Esophagus squamous epithelium (tissue), 5 donors: ENCODE results near the gene IFIH1. TPM values are rescaled to one million over a fixed set of nuclear protein-coding genes. Genes with fewer than 3 reads are reported as not detected.

Source experiments
- DNase-seq: peaks from one replicate; lab custom pipeline; 2025; lab: John Stamatoyannopoulos, UW
- H3K27ac ChIP-seq, 4 donors: fragments of 200-600 bp; sonication (generic); one replicate each; pipeline ENCODE4 v1.5.1; 2016 to 2019; ENCODE audit warnings: mild to moderate bottlenecking in 1 of 4
- H3K27me3 ChIP-seq, 4 donors: fragments of 200-600 bp; sonication (generic); 1 replicate in 3 of 4; 2 replicates in 1 of 4; pipeline versions ENCODE4 v1.5.1 to v1.6.0; 2017 to 2021; ENCODE audit warnings: antibody characterized with exemption in 1 of 4
- H3K36me3 ChIP-seq, 3 donors: fragments of 200-600 bp; sonication (generic); one replicate each; pipeline ENCODE4 v1.5.1; 2016 to 2019
- H3K4me1 ChIP-seq, 3 donors: fragments of 200-600 bp; sonication (generic); one replicate each; pipeline ENCODE4 v1.5.1; 2017 to 2019
- H3K4me3 ChIP-seq, 4 donors: fragments of 200-600 bp; sonication (generic); 1 replicate in 3 of 4; 2 replicates in 1 of 4; pipeline ENCODE4 v1.5.1; 2016 to 2019; ENCODE audit warnings: mild to moderate bottlenecking in 2 of 4, moderate library complexity in 1 of 4
- H3K9me3 ChIP-seq, 3 donors: fragments of 200-600 bp; sonication (generic); one replicate each; pipeline ENCODE4 v1.5.1; 2016 to 2019
- CTCF ChIP-seq, 6 experiments: fragments of 450-650 bp in 4 of 6; fragments of 200-600 bp in 2 of 6; sonication (generic) in 2 of 6; IDR thresholded peaks; one replicate each; pipeline ENCODE4 v1.5.1; 2016 to 2019; ENCODE audit warnings: antibody characterized with exemption in 6 of 6, mild to moderate bottlenecking in 4 of 6, moderate library complexity in 4 of 6
- POLR2A ChIP-seq, 4 donors: fragments of 450-650 bp; IDR thresholded peaks; one replicate each; pipeline ENCODE4 v1.6.1; 2017; ENCODE audit warnings: antibody characterized with exemption in 4 of 4, mild to moderate bottlenecking in 4 of 4, moderate library complexity in 3 of 4
- WGBS, 2 donors: methylation state at CpG; one replicate each; pipeline ENCODE4 v1.1.5; 2018; 5-methylcytosine and 5-hydroxymethylcytosine counted together
- intact Hi-C: fragments of 100-400 bp; cut with DNase I; formaldehyde crosslinking; loops from one replicate; pipeline ENCODE4 v1.15.0; 2022
- total RNA-seq, 4 donors: library from RNA; depleted of rRNA; stranded (reverse); fragments of >200 nt; gene quantifications; one replicate each; pipeline ENCODE4 v1.1.0, GENCODE V29; 2016
- donor health status: DM: yes; HTN: yes; CAD: no.

The IFIH1 gene
- total RNA-seq, 4 donors from 2014 or later, result 8.2 to 17.4 (median 10.8) TPM

GRCh38 chr2:162300266-162300665, 18.2 kb downstream of the IFIH1 start:
- no peaks in the 10 kb centered on the region for H3K9me3 ChIP-seq
- TF ChIP-seq CTCF (IDR thresholded peaks at IDR 0.05), result no peak
- TF ChIP-seq POLR2A (IDR thresholded peaks at IDR 0.05), result no peak
- no peak overlapping the region for H3K27ac ChIP-seq
- H3K4me1 ChIP-seq, result peaks cover 0 to 4% (median 0%) of the 10 kb centered on the region in 3 donors
- intact Hi-C loops, result no loop called here
- H3K36me3 ChIP-seq, result peaks cover 0 to 22% (median 0%) of the 10 kb centered on the region in 3 donors
- no peaks in the 10 kb centered on the region for H3K27me3 ChIP-seq
- no peak overlapping the region for H3K4me3 ChIP-seq
- DNase-seq, result no peak

- no peaks in the 10 kb centered on the region for H3K27me3 ChIP-seq
- H3K9me3 ChIP-seq, result no peaks in the 10 kb centered on the region
- H3K4me3 ChIP-seq, result no peak overlapping the region
- H3K36me3 ChIP-seq, result peaks cover 0 to 18% (median 0%) of the 10 kb centered on the region in 3 donors
- TF ChIP-seq CTCF (IDR thresholded peaks at IDR 0.05), result no peak
- no peak for TF ChIP-seq POLR2A (IDR thresholded peaks at IDR 0.05)
- H3K4me1 ChIP-seq, result peaks cover 0 to 4% (median 0%) of the 10 kb centered on the region in 3 donors
- intact Hi-C loops, result loop anchor here (5.0 kb wide), 1 partner anchor 77 kb away; no protein-coding TSS in a partner anchor
- DNase-seq, result no peak
- no peak overlapping the region for H3K27ac ChIP-seq
- 88 to 89% methylated on average over 9 of the region's 9 CpGs for WGBS, 2 donors
These were observed 19.7 kb downstream of the IFIH1 start for GRCh38 chr2:162298669-162299335.

- 59 to 61% methylated on average over 5 of the region's 5 CpGs for WGBS, 2 donors
- Histone ChIP-seq H3K4me3 (no peak overlapping the region), H3K4me1 (peaks cover 0 to 4% (median 0%) of the 10 kb centered on the region in 3 donors), H3K27me3 (no peaks in the 10 kb centered on the region), H3K27ac (no peak overlapping the region), H3K9me3 (no peaks in the 10 kb centered on the region), H3K36me3 (peaks cover 0 to 18% (median 0%) of the 10 kb centered on the region in 3 donors)
- TF ChIP-seq CTCF (IDR thresholded peaks at IDR 0.05) (peak; percentile 63 to 87 (median 85)), POLR2A (IDR thresholded peaks at IDR 0.05) (no peak)
- no peak for DNase-seq
- intact Hi-C loops, result loop anchor here (5.0 kb wide), 1 partner anchor 76 kb away; no protein-coding TSS in a partner anchor
These were observed 20.4 kb downstream of the IFIH1 start for GRCh38 chr2:162297925-162298552.

GRCh38 chr2:162295009-162295408, 23.5 kb downstream of the IFIH1 start:
- Histone ChIP-seq H3K4me3 (no peak overlapping the region), H3K4me1 (no peaks in the 10 kb centered on the region), H3K9me3 (no peaks in the 10 kb centered on the region), H3K27ac (no peak overlapping the region), H3K36me3 (peaks cover 0 to 15% (median 0%) of the 10 kb centered on the region in 3 donors), H3K27me3 (no peaks in the 10 kb centered on the region)
- 79 to 92% methylated on average over 2 of the region's 2 CpGs for WGBS, 2 donors
- intact Hi-C loops, result loop anchor here (5.0 kb wide), 1 partner anchor 73 kb away; no protein-coding TSS in a partner anchor
- DNase-seq, result no peak
- TF ChIP-seq CTCF (IDR thresholded peaks at IDR 0.05) (no peak), POLR2A (IDR thresholded peaks at IDR 0.05) (no peak)
